NOMO-1 (cell line): ENCODE results near the gene EVA1C.
A peak's percentile ranks its signal among the peaks of the same experiment; 100 is the strongest.
"Not testable (repeated sequence)": the region's sequence is repeated elsewhere in the genome, so short reads cannot be mapped to it uniquely, and the experiment has no call there.

ENCODE experiments used
- DNase-seq, 2 experiments: peaks; one replicate each; lab custom pipeline; 2025; ENCODE audit not compliant: unreplicated experiment in 2 of 2; lab: John Stamatoyannopoulos, UW

Gene EVA1C

DNA sequence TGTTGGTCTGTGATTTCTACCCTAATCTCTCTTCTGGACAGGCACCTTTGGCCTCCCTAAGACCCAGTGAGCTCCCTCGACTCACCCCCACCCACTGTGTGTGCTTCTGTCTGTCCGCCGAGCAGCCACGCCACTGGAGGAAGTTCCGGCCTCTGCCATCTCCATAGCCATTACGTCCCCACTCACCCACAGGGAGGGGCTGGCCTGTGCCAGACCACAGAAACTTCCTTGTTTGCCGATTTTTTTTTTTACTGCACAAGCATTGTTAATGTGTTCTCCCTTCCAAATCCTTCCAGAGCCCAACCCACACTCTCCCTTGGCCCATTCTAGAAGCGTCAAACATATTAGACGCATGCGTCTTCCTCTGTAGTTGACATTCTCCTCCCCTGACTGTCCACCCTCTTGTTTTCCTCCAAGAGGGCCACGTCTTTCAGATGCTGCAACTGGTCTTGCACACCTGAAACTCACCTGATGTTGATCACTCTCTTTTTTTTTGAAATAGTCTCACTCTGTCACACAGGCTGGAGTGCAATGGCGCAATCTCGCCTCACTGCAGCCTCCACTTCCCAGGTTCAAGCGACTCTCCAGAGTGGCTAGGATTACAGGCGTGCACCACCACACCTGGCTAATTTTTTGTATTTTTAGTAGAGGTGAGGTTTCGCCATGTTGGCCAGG is 72.3 kb downstream of the EVA1C start:
- no peak for DNase-seq

DNA sequence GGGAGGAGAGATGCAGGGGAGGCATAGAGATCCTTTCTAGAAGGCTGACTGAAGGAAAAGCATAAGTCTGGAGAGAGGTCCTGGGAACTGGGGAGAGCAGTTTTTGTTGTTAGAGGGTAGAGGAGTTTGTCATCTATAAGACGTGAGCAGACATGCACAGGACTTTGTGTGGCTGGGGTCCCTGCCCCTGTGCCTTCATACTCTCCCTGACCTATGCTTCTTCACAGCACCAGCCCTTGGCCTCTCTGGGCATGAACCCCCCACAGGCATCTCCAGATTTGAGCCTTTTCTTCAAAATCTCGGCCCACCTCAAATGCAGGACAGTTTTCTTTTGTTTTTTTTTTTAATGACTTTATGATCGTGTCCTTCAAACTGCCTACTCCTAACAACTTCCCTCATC is 79.9 kb downstream of the EVA1C start:
- DNase-seq, result no peak

DNA sequence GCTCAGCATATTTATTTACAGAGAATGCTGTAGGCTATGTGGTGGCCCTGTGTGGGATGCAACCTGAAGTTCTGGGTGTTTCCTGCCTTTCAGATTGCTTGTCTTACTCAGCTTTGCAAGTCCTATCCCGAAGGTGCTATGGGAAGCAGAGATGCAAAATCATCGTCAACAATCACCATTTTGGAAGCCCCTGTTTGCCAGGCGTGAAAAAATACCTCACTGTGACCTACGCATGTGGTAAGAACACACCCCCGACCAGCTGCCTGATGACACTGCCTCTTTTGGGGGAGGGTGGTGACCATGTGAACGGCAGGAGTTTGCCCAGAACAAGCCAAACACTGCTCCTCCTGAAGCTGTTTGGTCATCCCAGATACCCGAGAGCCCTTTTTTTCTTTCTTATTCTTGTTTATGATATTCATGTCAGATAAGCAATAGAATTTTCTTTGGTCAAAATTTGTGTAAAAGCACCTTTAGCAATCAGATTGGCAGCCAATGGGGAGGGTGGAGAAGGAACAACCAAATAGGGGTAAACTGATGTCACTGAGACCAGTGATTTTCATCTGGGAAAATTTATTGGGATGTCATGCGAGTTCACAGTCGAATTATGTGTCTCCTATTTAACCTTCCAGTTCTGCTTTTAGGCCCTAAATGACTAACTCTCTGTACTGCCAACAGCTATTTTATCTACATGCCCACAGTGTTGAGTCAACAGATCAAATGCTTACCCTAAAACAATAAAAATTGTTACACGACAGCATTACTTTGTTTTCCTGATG is 82.6 kb downstream of the EVA1C start:
- no peak for DNase-seq

- DNase-seq, result no peak
These were observed 84.1 kb downstream of the EVA1C start for GRCh38 chr21:32496568-32496967.

- no peak for DNase-seq
These were observed 86.9 kb downstream of the EVA1C start for GRCh38 chr21:32499249-32500055.

DNA sequence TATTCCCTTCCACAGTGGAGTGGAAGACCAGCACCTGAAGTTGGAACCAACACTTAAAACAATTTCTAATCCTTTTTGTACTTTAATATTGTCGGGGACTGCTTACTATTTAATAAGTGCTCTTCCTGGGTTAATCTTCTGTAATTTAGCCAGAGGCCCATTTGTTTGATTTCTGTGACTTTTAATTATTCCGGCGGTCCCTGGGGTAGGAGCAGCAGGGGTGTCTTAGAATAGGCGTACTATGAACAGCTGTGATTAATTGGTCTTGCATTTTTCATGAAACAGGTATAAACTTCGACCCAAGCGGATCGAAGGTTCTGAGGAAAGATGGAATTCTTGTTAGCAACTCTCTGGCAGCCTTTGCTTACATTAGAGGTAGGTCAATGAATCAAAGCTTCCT is 91.1 kb downstream of the EVA1C start:
- DNase-seq, result not testable (repeated sequence)

DNA sequence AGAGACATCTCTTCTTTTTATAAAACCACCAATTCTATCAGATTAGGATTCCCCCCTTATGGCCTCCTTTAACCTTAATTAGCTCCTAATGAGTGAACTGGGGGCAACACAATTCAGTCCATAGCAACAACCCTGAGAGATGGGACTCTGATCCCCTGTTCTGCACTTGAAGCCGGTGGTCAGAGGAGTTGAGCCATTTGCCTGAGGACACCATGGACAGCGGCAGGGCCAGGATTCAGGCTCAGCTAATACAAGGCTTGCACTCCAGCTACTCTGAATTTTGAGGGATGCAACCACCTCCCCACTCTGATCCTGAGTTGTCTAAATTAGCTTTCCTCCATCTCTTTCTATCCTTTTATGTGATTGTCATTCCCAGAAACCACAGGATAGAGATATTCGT is 93.3 kb downstream of the EVA1C start:
- DNase-seq, result not testable (repeated sequence)

- not testable (repeated sequence) for DNase-seq
These were observed 94.0 kb downstream of the EVA1C start for GRCh38 chr21:32506411-32506965.

DNA sequence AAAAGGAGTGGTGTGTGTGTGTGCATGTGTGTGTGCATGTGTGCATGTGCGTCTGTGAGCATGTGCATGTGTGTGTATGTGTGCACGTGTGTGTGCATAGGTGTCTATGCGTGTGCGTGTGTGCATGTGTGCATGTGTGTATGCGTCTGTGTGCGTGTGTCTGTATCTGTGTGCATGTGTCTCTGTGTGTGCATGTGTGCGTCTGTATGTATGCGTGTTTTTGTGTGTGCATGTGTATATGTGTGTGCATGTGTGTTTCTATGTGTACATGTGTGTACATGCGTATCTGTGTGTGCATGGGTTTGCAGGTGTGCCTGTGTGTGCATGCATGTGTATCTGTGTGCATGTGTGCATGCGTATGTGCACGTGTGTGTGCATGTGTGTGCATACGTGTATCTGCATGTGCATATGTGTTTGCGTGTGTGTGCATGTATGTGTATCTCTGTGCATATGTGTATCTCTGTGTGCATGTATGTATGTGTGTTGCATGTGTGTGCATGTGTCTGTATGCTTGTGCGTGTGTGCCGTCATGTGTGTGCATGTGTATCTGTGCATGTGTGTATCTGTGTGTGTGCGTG is 94.9 kb downstream of the EVA1C start:
- no peak for DNase-seq

DNA sequence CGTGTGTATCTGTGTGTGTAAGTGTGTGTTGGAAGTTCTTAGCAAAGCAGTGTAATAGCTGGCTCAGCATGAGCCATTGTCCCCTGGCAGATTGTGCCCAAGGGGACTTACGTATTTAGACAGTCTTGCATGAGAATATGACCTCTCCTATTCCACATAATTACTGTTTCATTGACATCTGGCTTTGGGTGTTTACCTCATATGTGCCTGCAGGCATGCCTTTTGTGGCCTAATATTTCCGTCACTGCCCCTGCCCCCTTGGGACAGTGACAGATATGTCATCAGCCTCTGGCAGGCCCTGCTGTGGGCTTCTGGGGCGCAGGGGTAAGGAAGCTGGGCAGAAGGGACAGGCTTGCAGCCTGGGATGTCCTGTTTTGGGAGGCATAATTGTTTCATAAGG is 95.5 kb downstream of the EVA1C start:
- DNase-seq, result not testable (repeated sequence)

GRCh38 chr21:32508558-32508957 is 96.1 kb downstream of the EVA1C start:
- DNase-seq, result no peak

DNA sequence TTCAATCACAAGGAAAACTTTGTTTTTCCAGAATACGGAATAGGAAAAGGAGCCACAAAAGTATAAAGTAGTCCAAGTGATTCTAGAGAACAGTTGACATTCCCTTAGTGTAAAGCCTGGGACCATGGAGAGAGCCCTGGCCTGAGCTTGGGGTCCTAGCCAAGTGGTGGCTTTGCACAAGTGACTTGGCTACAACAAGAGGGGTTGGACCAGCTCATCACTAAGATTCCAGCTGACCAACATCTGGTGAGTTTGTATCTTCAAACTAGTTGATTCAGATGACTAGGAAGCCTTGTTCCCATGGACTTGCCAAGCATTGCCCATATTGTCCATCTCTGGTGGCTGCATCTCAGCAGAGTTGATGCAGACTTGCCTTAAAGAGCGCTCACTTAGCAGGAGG is 96.5 kb downstream of the EVA1C start:
- not testable (repeated sequence) for DNase-seq

DNA sequence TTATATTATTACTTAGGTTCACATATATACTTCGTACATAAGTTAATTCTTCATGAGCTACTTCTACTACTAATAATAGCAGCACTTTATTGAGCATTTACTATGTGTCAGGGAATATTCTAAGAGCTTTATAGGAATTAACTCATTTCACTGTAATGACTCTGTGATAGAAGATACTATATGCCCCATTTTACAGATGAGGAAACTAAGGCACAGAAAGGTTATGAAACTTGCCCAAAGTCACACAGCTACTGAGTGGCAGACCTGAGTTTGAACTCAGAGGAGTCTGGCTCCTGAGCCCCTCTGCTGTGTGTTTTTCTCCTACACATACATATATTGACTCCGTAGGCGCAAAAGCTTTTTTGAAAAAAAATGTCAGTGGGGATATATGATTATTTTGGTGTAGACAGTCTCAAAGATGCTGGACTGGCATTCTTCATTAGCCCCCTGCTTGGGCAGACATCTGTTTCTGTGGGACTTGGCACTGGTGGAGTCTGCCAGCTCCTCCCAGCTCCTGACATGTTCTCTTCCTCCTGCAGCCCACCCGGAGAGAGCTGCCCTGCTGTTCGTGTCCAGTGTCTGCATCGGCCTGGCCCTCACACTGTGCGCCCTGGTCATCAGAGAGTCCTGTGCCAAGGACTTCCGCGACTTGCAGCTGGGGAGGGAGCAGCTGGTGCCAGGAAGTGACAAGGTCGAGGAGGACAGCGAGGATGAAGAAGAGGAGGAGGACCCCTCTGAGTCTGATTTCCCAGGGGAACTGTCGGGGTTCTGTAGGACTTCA is 102.0 kb downstream of the EVA1C start:
- no peak for DNase-seq

- no peak for DNase-seq
These were observed 103.4 kb downstream of the EVA1C start for GRCh38 chr21:32515874-32516273.

- DNase-seq, result no peak
These were observed 104.5 kb downstream of the EVA1C start for GRCh38 chr21:32516756-32517649.

GRCh38 chr21:32519945-32520874 is 107.7 kb downstream of the EVA1C start:
- DNase-seq, result no peak

DNA sequence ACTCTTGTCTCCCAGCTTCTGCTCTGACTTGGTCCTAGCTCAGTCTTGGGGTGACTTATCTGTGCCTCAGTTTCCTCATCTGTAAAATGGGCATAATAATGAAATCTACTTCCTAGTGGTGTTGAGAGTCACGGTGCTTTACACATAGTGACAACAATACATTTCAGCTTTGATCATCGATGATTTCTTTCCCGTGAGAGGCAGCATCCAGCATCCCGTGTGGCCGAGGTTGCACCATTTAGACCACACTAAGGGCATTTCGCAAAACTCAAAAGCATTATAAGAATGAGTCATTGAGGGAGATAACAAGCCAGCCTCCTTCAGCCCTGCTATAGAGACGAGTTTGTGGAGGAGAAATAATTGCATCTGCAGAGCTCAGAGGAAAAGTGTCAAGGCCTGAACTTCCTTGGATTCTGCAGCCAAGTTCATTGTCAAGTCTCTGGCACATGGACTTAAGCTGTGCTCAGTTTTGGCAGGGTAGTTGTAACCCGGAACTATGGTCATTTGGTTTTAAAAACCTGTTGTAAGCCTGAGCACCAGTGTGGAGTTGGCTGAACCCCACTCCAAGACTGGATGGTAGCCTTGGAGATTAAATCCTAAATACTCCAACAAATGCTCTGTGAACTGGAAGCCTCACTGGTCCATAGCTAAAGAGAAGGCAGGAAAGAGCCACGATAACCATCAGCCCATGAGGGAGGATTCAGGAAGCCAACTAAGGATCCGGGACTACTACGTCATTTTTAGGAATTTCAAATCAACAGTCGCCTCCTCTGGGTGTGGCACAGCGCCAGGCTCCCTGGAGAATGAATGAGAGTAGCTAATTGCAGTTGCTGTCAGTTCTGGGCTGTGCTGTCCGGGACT is 108.6 kb downstream of the EVA1C start:
- peak; percentile 70 to 83 for DNase-seq
